SHP77 (cell line): ENCODE measurements around the gene PPIP5K2.

Experiments
- DNase-seq, 2 experiments: peaks; one replicate each; lab custom pipeline; 2025; lab: John Stamatoyannopoulos, UW

Gene PPIP5K2

DNA sequence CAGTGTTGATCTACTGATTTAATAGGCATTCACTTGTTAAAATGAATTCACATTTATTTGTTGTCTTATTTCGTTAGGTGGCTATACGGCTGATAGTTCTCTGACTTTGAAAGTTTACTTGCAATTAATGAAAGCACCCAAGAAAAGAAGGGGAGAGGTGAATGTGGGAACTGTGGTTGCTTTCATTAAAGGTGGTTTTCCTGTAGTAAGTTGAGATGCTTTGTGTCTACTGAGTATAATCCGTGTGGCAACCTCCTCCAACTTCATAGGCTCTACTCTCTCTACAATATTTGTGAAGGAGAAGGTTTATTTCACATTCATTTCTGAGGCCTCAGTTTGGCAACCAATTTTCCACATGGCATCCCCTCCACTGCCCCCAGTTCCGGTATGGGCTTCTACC lies 125.7 kb downstream of the PPIP5K2 start:
- no peak for DNase-seq

DNA sequence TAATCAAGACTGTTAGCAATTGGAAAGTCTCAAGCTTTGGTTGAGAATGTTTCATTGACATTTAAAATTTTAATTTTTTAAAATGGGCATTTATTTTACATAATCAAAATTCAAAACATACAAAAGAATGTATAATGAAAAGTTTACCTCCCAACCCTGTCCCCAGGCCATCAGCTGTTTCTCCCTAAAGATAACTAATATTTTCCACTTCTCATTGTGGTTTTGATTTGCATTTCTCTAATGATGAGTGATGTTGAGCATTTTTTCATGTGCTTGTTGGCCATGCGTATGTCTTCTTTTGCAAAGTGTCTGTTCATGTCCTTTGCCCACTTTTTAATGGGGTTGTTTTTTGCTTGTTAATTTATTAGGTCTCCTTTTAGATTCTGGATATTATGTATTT lies 127.0 kb downstream of the PPIP5K2 start:
- no peak for DNase-seq

DNA sequence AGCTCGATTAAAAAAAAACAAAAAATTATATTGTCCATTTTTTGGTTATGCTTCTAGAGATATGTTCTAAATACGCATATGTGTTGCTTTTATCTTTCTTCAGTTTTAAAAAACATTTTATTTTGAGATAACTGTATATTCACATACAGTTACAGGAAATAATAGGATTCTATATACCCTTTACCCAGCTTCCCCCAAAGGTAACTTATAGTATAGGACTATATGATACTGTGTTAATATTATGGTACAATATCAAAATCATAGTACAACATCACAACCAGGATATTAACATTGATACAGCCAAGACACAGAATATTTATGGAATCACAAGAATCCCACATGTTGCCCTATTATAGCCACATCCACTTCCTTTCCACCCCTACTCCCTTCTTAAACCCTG lies 129.0 kb downstream of the PPIP5K2 start:
- no peak for DNase-seq

DNA sequence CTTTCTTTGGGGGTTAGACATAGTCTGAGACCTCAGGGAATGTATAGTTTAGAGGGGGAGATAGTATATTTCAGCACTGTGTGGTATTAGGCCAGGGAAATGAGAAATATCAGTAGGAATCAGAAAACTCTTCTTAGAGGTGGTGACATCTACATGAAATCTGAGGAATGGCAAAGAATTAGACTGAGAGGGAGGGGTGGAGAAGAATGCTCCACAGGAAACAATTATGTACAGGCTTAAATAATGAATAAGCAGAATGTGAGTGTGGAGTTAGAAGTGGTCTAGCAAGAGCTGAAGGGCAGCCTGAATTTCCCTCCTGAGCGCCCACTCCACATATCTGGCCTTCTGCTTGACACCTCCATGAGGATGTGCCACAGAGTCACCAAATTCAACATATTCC lies 134.8 kb downstream of the PPIP5K2 start:
- DNase-seq, result no peak

DNA sequence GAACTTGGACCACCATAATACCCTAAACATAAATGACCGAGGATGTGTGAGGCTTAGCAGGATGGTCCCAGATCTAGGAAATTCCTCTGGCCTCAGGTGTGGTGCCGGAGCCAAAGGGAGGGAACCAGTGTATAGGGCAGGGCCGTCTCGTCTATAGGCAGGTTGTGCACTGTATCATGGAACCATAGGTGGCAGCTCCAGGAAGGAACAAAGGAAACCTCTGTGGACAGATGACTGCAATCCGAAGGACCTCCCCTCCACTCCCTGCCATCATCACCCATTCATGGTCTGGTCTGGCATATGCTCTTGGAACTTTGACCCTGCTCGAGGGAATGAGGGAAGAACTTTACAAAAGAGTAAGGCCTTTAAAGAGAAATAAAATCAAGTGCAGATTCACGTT lies 135.6 kb downstream of the PPIP5K2 start:
- no peak for DNase-seq

DNA sequence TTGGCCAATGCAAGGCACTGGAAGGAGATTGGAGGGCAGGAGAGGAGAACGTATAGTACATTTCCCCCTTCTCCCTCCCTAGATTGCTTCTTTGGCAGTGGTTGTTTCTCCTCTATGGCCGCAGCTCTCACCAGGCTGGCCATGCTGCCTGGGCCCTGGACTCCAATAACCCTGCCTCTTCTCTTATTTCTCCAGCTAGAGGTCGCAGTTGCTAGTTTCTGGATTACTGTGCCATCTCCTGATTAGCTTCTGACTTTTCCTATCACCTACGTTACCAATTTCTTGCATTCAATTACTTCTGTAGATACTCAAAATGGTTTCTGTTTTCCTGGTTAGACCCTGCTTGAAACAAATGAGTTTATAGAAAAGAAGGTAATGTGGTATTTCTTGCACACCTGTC lies 136.1 kb downstream of the PPIP5K2 start:
- DNase-seq, result peak in 1 of 2 experiments; percentile 9

DNA sequence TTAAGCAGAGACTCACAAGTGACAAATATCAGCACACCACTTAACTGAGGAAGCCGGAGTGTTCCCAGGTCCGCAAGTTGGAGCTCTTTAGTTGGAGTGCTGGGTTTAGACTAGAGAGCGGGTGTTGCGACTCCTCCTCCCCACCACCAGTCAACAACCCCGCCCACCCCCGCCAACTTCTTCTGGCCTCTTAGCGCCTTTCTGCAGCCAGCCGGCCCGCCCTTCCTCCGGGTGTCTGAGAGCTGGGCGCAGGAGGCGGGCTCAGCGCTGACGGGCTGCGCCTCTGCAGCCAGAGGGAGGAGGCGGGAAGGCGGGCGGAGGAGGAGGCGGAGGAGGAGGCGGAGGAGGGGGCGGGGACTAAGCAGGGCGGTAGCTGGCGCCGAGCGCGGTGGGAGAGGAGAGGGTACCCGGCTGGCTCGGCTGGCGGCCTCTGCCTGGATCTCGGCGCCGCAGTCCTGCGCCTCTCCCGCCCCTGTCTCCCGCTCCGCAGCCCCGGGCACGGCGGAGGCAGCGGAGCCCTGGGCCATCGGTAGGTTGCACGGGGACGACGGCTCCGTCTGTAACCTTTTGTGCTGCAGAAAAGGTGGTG lies 138.4 kb downstream of the PPIP5K2 start, which contains the start of gene MACIR:
TSS of gene MACIR (plus strand) at position 396 of the 589 bp plus-strand sequence. CDS start 17,157 bp downstream, outside the sequence.
- peak; percentile 92 to 96 for DNase-seq

DNA sequence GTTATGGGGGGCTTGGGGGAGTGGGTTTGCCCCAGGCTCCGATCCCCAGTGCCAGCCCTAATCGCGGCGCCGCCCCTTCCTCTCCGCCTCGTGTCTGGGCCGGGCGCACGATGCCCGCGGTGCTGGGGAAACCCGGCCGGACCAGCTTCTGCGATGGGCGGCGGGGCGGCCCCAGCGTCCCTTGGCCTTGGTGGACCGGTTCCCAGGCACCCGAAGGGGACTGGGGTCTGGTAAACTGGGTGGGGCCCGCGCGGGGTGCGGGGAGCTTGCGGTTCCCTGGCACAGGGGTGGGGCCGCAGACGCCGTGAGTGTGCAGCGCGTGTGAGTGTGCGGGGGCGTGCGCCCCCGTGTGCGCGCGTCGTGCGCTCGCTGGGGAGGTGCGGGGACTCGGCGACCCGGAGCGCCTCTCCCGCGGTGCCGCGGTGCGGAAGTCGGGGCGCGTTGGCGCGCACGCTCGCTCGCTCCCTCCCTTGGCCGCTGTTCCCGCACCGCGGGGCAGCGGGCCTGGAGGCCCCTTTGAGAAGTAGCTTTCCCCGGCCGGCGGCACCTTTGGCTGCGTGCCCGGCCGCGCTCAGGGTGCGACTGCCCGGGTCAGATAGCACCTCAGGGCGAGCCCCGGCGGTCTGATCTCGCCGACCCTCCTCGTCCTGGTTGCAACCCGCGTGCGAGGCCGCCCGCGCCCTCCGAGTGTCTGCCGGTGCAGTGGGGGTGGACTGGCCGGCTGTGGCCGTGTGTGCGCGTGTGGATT lies 139.0 kb downstream of the PPIP5K2 start:
- peak; percentile 53 to 69 for DNase-seq

DNA sequence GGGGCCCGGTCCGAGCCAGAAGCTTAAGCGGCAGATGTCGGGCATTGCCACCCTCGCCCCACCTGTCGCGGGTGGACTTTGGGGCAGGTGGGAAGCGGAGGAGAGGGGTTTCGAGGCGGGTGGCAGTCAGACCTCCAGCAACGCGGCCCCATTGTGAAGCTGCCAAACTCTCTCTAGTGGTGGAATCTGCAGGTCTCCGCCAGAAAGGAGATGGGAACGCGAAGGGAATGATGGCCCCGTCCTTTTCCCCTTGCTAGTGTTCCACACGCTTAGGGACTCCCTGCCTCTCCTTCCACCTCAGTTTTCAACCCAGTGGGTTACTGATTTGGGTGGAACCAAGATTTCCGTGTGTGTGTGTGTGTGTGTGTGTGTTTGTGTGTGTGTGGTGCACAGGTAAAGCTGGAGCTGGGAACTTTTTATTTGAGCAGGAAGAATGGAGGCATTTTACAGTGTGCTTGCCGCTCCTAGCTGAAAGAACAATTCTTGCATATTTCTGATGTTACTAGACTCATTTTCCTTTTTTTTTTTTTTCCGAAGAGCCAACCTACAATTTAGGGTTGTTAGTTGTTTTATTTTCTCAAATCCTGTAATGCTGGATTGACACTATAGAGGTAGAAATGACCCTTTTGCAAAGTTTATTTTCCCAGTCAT lies 139.7 kb downstream of the PPIP5K2 start:
- peak; percentile 36 to 53 for DNase-seq

DNA sequence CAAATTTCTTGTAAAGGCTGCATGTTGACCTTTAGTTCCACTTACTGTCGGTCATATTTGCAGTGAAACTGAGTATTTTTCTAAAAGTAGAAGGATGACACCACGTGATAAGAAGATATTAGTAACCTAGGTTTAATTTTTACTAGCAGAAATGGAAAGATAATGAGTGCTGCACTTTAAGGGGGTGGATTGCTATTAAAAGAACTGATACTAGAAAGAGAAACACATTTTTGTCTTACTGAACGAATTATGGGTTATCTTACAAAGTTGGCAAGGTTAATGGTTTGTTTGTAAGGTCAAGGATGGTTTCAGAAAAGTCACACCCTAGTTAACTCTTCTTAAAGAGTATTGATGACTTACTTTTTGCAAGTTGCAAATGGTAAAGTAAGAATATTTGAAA lies 140.8 kb downstream of the PPIP5K2 start:
- DNase-seq, result no peak
